Heart right ventricle (tissue), 16 donors: ENCODE results near the gene REG4. TPM values are rescaled to one million over a fixed set of nuclear protein-coding genes. Genes with fewer than 3 reads are reported as not detected.

Experiments
- ATAC-seq, 8 donors: fragments of 200-7000 bp; cut with Tn5 transposase; one replicate each; pipeline ENCODE4 v1.9.1; 2020; ENCODE audit warnings: mild to moderate bottlenecking in 8 of 8, moderate library complexity in 8 of 8, moderate number of reproducible peaks in 1 of 8
- DNase-seq, 2 donors: peaks; one replicate each; pipeline ENCODE4 v3.0.0-alpha.2; 2020
- H3K27ac ChIP-seq, 10 donors: fragments of 200-600 bp; sonication (generic) in 2 of 10; one replicate each; pipeline versions ENCODE4 v1.5.0 to v1.8.0; 2020 to 2022; ENCODE audit warnings: mild to moderate bottlenecking in 3 of 10
- H3K27me3 ChIP-seq, 7 donors: fragments of 200-600 bp; one replicate each; pipeline ENCODE4 v1.8.0; 2021 to 2022; ENCODE audit warnings: mild to moderate bottlenecking in 2 of 7
- H3K36me3 ChIP-seq, 9 donors: fragments of 200-600 bp; sonication (generic) in 1 of 9; one replicate each; pipeline versions ENCODE4 v1.5.0 to v1.8.0; 2020 to 2022; ENCODE audit warnings: mild to moderate bottlenecking in 2 of 9
- H3K4me1 ChIP-seq, 9 donors: fragments of 200-600 bp; sonication (generic) in 1 of 9; one replicate each; pipeline versions ENCODE4 v1.5.0 to v1.8.0; 2020 to 2022; ENCODE audit warnings: mild to moderate bottlenecking in 4 of 9
- H3K4me3 ChIP-seq, 10 donors: fragments of 200-600 bp; sonication (generic) in 2 of 10; one replicate each; pipeline versions ENCODE4 v1.5.0 to v1.8.0; 2020 to 2022; ENCODE audit warnings: mild to moderate bottlenecking in 7 of 10, moderate library complexity in 2 of 10
- H3K9me3 ChIP-seq, 11 donors: fragments of 200-600 bp in 10 of 11; sonication (generic) in 2 of 11; one replicate each; pipeline versions ENCODE4 v1.5.0 to v1.8.0; 2013 to 2022; ENCODE audit warnings: mild to moderate bottlenecking in 2 of 11, control low read depth in 1 of 11, moderate library complexity in 1 of 11
- CTCF ChIP-seq, 9 donors: fragments of 200-600 bp; sonication (generic) in 2 of 9; IDR thresholded peaks; one replicate each; pipeline versions ENCODE4 v1.5.0 to v1.8.0; 2021 to 2022; ENCODE audit warnings: antibody characterized with exemption in 9 of 9, mild to moderate bottlenecking in 5 of 9, moderate library complexity in 1 of 9
- WGBS, 2 donors: extraction: QIAGEN DNeasy Blood & Tissue Kit; methylation state at CpG; one replicate each; pipeline ENCODE4 v1.1.7; 2013; ENCODE audit warnings: inconsistent platforms in 1 of 2; 5-methylcytosine and 5-hydroxymethylcytosine counted together
- intact Hi-C, 10 donors: fragments of 100-400 bp; cut with DNase I; formaldehyde crosslinking; loops; one replicate each; pipeline versions ENCODE4 v1.11.1 to v1.14.2; 2022
- polyA plus RNA-seq, 2 donors: library from polyadenylated mRNA; stranded (reverse); fragments of 200-250 nt; gene quantifications; one replicate each; pipeline ENCODE4 v1.2.3, GENCODE V29; 2013
- total RNA-seq, 10 donors: library from RNA; stranded (reverse); fragmentation: NEBNext Ultra II Directional in 3 of 10; extraction: Animal tissue kit (Norgen Biotek cat#: 25700) in 3 of 10; gene quantifications; one replicate each; pipeline versions ENCODE4 v1.2.1 to v1.2.4, GENCODE V29; 2021 to 2023
- donor health status: Arrhythmogenic right ventricular cardiomyopathy.
- donor health status: ischemic (EF 13 %, LVEDD 7.1; RV severe dilation, severe dysfunction).
- donor health status: healthy with polysubstance abuse.
- donor health status: DM: no; HTN: yes; CAD: no.
- donor health status: DM: no; HTN: no; CAD: no.
- donor health status: ischemic (EF 25% LVEDD 6.9; RV normal size, moderate dysfunction).
- donor health status: ischemic (EF 25% LVEDD 5.7; RV mildly dilated, moderate dysfunction).
- donor health status: healthy.
- donor health status: DM: yes; HTN: yes; CAD: no.
- donor health status: Ischemic cardiomyopathy.
- donor health status: ischemic (EF 35%, LVEDD 5.7; RV mildly dilated, moderate dysfunction).
- donor health status: nonischemic (EF 11% LVEDD 7.7; RV severe dilation, severe dysfunction).
- donor health status: DM: yes; HTN: yes; CAD: no.
- donor health status: PGD.
- donor health status: ischemic (EF 29% LVEDD 5.4; RV normal size, mild dysfunction).
- donor health status: nonischemic (EF 23%, LVEDD 6.1; RV moderate dilation, normal function).

REG4 gene
- total and polyA plus RNA-seq, 12 donors = not detected

GRCh38 chr1:119808972-119809550, 2.2 kb downstream of the REG4 start:
- H3K4me3 ChIP-seq = no peak overlapping the region
- 2% methylated on average over 6 of the region's 6 CpGs for WGBS, 2 donors
- intact Hi-C loops = loop anchor here in 3 of 10 donors (2.0 to 10.0 kb wide), 3 partner anchors 64 to 254 kb away; no protein-coding TSS in a partner anchor

GRCh38 chr1:119808491-119808890, 2.8 kb downstream of the REG4 start:
- Histone ChIP-seq H3K4me1 (no peaks in the 10 kb centered on the region), H3K27ac (no peak overlapping the region), H3K9me3 (no peaks in the 10 kb centered on the region), H3K4me3 (no peak overlapping the region), H3K27me3 (peaks cover 0 to 25% (median 18%) of the 10 kb centered on the region in 7 donors), H3K36me3 (no peaks in the 10 kb centered on the region)
- WGBS, 2 donors = 45 to 50% methylated on average over 3 of the region's 3 CpGs
- DNase-seq = no peak
- no peak for ATAC-seq
- no peak for TF ChIP-seq CTCF (IDR thresholded peaks at IDR 0.05)
- intact Hi-C loops = loop anchor here in 3 of 10 donors (2.0 to 10.0 kb wide), 3 partner anchors 64 to 254 kb away; no protein-coding TSS in a partner anchor

More at GRCh38 chr1:119808972-119809550, 2.2 kb downstream of the REG4 start:
- no peaks in the 10 kb centered on the region for H3K9me3 ChIP-seq
- DNase-seq = peak; percentile 45 to 70
- H3K4me1 ChIP-seq = no peaks in the 10 kb centered on the region
- H3K36me3 ChIP-seq = no peaks in the 10 kb centered on the region
- H3K27ac ChIP-seq = no peak overlapping the region
- peak in 6 of 8 donors; percentile 66 to 82 (median 73) for ATAC-seq
- TF ChIP-seq CTCF (IDR thresholded peaks at IDR 0.05) = peak; percentile 63 to 94 (median 86)
- peaks cover 0 to 25% (median 18%) of the 10 kb centered on the region in 7 donors for H3K27me3 ChIP-seq

- no peak for DNase-seq
- Histone ChIP-seq H3K27me3 (peaks cover 0 to 25% (median 18%) of the 10 kb centered on the region in 7 donors), H3K4me1 (no peaks in the 10 kb centered on the region), H3K27ac (no peak overlapping the region), H3K9me3 (no peaks in the 10 kb centered on the region), H3K4me3 (no peak overlapping the region), H3K36me3 (no peaks in the 10 kb centered on the region)
- 70 to 74% methylated on average over 4 of the region's 4 CpGs for WGBS, 2 donors
- intact Hi-C loops = loop anchor here in 2 of 10 donors (5.0 to 10.0 kb wide), 2 partner anchors 64 to 252 kb away; no protein-coding TSS in a partner anchor
- TF ChIP-seq CTCF (IDR thresholded peaks at IDR 0.05) = no peak
- no peak for ATAC-seq
These were observed 4.8 kb downstream of the REG4 start for GRCh38 chr1:119806489-119806888.

- WGBS, 2 donors = 93 to 96% methylated on average over 13 of the region's 13 CpGs
- Histone ChIP-seq H3K4me3 (no peak overlapping the region), H3K36me3 (no peaks in the 10 kb centered on the region), H3K27me3 (peaks cover 0 to 25% (median 18%) of the 10 kb centered on the region in 7 donors), H3K27ac (no peak overlapping the region), H3K4me1 (no peaks in the 10 kb centered on the region), H3K9me3 (no peaks in the 10 kb centered on the region)
- ATAC-seq (no peak), DNase-seq (no peak)
- intact Hi-C loops = loop anchor here in 2 of 10 donors (5.0 to 10.0 kb wide), 2 partner anchors 63 to 251 kb away; no protein-coding TSS in a partner anchor
- TF ChIP-seq CTCF (IDR thresholded peaks at IDR 0.05) = no peak
These were observed 5.5 kb downstream of the REG4 start for GRCh38 chr1:119805746-119806145.
